ES-I3 (cell line): ENCODE results near the gene TFAP2A.
A peak's percentile ranks its signal among the peaks of the same experiment; 100 is the strongest.

ENCODE experiments used
- H3K36me3 ChIP-seq: 2 replicates; pipeline ENCODE4 v1.6.1; 2013; ENCODE audit warnings: mild to moderate bottlenecking, low read length, control low read depth, moderate library complexity; ENCODE audit not compliant: insufficient read depth
- H3K4me1 ChIP-seq: 2 replicates; pipeline ENCODE4 v1.6.1; 2013; ENCODE audit warnings: mild to moderate bottlenecking, control low read depth, low read length; ENCODE audit not compliant: insufficient read depth
- H3K9ac ChIP-seq: 2 replicates; pipeline ENCODE4 v1.6.1; 2013; ENCODE audit warnings: low read depth, mild to moderate bottlenecking, low read length, moderate library complexity
- H3K9me3 ChIP-seq: 2 replicates; pipeline ENCODE4 v1.6.1; 2013; ENCODE audit warnings: mild to moderate bottlenecking, low read length, moderate library complexity; ENCODE audit not compliant: control insufficient read depth, insufficient read depth

Gene TFAP2A

DNA sequence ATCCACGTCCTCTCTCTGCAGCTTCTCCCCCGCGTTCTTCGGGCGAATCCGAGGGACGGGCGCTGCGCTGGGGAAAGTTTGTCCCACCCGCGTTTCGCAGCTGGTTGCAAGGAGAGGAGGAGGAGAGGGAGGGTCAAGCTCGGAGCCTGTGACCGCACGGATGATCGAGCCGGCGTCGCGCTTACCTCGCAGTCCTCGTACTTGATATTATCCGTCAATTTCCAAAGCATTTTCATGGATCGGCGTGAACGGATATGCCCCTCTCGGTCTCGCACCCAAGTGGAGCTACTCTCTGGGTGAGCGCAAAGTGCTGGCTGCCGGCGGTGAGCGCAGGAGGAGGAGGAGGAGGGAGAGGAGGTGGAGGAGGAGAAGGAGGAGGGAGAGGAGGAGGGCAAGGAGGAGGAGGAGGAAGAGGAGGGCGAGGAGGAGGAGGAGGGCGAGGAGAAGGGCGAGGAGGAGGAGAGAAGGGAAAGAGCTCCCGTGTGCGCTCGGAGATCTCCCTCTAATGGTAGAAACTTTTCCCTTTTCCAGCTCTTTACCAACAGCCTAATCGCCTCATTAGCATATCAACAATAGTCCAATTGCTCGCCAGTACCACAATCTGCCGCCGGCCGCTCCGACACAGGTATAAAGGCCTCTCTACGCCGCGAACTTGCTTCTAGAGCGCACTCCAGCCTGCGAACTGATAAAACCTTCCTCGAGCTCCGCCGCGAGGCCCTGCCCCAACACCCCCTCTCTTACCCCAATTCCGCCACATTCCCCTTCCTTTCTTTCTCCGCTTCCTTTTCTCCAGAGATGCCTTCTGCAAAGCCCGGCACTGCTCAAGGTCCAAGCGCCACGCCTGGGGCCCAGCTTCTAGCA is at the start of gene TFAP2A:
TFAP2A (minus strand) TSS at position 319 of the 861 bp plus-strand sequence; CDS start at position 236, 83 bp downstream.
- H3K4me1 ChIP-seq: peaks cover 17% of the 10 kb centered on the region
- no peaks in the 10 kb centered on the region for H3K36me3 ChIP-seq
- no peaks in the 10 kb centered on the region for H3K9me3 ChIP-seq
- peak within 1 kb of the TSS; percentile 32; the same call in 1 of the 2 replicates for H3K9ac ChIP-seq

DNA sequence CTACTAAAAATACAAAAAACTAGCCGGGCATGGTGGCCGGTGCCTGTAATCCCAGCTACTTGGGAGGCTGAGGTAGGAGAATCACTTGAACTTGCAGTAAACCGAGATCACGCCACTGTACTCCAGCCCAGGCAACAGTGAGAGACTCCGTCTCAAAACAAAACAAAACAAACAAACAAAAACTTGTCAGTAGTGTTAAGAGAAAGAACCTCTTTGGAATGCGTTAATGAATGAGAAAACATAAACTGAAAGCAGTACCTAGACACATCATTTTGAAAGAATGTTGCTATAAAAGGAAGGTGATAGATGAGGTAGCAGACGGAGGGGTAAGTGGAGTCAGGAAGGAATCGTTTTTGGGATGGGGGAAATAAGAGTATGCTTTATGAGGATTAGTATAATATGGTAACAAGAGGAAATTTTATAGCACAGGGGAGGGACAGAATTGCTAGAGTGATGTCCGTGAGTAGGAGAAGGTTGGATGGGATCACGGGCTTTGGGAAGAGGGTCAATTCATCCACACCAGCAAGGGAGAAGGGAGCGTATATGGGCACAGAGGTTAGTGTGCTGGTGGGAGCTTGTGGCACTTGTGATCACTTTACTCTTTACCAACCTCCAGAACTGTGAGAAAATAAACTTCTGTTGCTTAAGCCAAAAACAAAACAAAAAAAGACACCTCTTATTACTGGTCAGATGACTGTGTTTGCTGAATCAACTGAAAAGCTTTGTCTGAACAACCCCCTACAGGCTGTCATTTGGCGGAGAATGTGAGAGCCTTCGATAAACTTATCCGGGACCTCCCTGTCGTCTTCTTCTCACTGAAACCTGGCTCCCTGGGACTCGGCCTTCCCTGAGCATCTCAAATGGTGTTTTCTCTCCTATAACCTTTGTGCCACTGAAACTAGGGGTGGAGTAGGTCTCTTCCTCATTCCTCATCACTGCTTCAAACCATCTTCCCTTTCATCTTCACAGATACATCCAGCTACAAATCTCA is 48.9 kb upstream of the TFAP2A start:
- Histone ChIP-seq H3K9ac (no peak overlapping the region), H3K4me1 (peaks cover 13% of the 10 kb centered on the region; the same call in 1 of the 2 replicates), H3K9me3 (no peaks in the 10 kb centered on the region), H3K36me3 (no peaks in the 10 kb centered on the region)

DNA sequence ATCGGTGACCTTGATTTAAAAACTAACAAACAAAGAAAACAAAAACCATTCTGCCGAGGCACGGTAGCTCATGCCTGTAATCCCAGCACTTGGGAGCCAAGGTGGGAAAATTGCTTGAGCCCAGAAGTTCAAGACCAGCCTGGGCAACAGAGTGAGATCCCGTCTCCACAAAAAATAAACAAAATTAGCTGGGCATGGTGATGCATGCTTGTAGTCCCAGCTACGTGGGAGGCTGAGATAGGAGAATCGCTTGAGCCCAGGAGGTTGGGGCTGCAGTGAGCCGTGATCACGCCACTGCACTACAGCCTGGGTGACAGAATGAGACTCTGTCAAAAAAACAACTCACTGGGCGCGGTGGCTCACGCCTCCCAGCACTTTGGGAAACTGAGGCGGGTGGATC is 48.2 kb upstream of the TFAP2A start:
- Histone ChIP-seq H3K9ac (no peak overlapping the region), H3K36me3 (no peaks in the 10 kb centered on the region), H3K4me1 (peaks cover 13% of the 10 kb centered on the region; the same call in 1 of the 2 replicates), H3K9me3 (no peaks in the 10 kb centered on the region)

DNA sequence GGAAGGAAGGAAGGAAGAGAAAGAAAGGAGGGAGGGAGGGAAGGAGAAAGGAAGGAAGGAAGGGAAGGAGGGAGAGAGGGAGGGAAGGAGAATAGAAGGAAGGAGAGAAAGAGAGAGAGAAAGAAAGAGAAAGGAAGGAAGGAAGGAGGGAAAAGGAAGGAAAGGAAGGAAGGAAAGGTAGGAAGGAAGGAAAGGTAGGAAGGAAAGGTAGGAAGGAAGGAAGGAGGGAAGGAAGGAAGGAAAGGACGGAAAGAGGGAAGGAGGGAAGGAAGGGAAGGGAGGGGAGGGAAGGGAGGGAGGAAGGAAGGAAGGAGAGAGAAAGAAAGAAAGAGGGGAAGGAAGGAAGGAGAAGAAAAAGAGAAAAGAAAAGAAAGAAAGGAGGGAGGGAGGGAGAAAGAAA is 47.0 kb upstream of the TFAP2A start:
- no peaks in the 10 kb centered on the region for H3K9me3 ChIP-seq
- H3K9ac ChIP-seq: no peak overlapping the region
- peaks cover 13% of the 10 kb centered on the region; the same call in 1 of the 2 replicates for H3K4me1 ChIP-seq
- no peaks in the 10 kb centered on the region for H3K36me3 ChIP-seq

DNA sequence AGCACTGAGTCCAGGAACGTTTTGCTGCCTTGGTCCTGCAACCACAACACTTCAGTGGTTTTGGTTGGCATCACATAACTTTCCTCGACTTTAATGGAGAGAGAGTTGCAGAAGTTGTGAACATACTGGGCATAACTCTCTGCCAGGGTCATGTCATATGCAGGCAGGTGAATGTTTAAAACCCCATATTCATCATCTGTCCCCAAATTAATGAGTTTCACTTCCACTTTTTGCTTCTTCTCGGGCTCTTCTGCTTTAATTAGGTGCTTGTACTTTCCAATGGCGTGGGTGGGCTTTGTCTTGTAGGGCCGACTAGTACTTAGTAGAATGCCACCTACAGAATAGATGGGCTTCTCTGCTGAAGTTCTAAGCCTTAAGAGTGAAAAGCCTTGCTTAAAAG is 45.2 kb upstream of the TFAP2A start:
- H3K9ac ChIP-seq: no peak overlapping the region
- no peaks in the 10 kb centered on the region for H3K36me3 ChIP-seq
- H3K4me1 ChIP-seq: peaks cover 10% of the 10 kb centered on the region; the same call in 1 of the 2 replicates

DNA sequence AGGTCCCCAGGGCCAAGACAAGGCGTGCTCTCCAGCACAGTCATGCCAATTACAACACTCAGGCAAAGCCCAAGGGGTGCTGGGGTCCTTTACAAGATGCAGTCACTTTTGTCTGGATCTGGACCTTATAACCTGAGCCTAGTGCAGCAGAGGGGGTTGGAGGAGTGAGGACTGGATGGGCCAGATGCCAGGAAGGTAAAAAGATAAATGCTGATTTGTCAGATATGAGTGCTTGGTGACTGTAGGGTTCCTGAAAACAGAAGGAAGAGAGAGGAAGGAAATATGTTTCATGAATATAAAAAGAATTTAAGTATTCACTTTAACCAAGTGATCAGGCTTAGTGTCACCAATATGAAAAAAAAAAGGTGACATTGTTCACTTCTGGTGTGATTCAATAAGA is 43.4 kb upstream of the TFAP2A start:
- Histone ChIP-seq H3K4me1 (0 out of 2 replicates have a peak, but pooled peaks cover 3% of the 10 kb centered on the region), H3K36me3 (no peaks in the 10 kb centered on the region), H3K9me3 (no peaks in the 10 kb centered on the region), H3K9ac (no peak overlapping the region)

More for the DNA sequence above, 45.2 kb upstream of the TFAP2A start:
- H3K9me3 ChIP-seq: no peaks in the 10 kb centered on the region

DNA sequence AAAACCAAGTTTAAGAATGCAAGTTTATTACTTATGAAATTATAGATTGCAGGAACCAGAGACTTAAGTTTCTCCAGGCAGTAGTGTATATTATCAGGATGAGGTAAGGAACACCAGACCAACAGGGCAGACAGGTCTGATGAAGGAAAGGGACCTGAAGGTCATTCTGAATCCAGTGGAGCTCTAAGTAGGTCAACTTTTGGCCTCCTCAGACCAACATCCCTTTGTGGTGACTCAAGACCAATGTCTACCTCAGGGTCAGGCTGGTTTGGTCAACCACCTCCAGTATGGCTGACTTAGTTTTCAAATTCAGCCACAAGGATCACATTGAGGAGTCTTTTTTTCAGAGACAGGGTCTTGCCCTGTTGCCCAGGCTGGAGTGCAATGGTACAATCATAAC is 38.7 kb upstream of the TFAP2A start:
- H3K9me3 ChIP-seq: no peaks in the 10 kb centered on the region
- peaks cover 6% of the 10 kb centered on the region for H3K4me1 ChIP-seq
- H3K36me3 ChIP-seq: no peaks in the 10 kb centered on the region
- H3K9ac ChIP-seq: no peak overlapping the region

DNA sequence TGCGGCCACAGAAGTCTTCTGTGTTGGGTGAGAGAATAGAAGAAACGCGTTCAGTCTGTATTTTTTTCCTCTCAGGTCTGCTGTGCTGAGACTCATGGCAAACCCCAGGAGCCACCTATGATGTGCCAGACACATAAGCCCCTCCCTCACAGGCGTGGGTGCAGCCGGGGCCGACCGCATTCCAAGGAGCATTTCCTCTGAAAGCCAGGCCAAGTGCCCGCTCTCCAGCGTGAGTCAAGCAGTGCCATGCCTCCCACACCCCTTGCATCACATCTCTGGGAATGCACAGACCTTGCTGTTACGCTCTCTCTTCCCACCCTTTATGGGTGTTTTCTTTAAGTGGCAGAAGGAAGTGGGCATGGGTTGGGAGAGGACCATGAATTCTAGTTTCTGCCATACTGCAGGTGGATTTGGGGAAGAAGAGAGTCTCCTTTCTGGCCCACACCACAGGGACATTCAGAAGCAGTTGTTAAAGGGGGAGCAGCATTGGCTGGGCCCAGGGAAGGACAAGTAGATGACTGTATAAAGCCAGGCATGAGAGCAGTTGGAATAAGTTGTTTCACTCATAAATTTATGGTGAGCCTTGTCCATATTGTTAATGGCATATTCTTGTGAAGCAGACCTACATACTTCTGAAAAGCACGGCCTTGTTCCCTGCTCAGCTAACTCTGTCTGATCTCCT is 37.1 kb upstream of the TFAP2A start:
- Histone ChIP-seq H3K9me3 (no peaks in the 10 kb centered on the region), H3K9ac (no peak overlapping the region), H3K36me3 (no peaks in the 10 kb centered on the region), H3K4me1 (peaks cover 6% of the 10 kb centered on the region)

DNA sequence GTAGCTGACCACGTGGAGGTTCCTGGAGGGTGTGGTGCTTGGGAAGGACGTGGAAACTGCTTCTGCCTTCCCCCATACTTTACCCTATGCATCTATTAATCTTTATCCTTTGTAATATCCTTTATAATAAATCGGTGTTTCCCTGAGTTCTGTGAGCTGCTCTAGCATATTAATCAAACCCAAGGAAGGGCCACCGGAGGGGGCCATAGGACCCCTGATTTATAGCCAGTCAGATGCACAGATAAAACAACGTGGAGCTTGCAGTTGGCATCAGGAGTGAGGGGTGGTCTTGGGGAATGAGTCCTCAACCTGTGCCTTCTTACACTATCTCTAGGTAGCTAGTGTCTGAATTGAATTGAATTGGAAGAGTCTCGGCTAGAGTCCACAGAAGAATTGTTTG is 36.5 kb upstream of the TFAP2A start:
- Histone ChIP-seq H3K36me3 (no peaks in the 10 kb centered on the region), H3K9me3 (no peaks in the 10 kb centered on the region), H3K4me1 (peaks cover 6% of the 10 kb centered on the region), H3K9ac (no peak overlapping the region)

DNA sequence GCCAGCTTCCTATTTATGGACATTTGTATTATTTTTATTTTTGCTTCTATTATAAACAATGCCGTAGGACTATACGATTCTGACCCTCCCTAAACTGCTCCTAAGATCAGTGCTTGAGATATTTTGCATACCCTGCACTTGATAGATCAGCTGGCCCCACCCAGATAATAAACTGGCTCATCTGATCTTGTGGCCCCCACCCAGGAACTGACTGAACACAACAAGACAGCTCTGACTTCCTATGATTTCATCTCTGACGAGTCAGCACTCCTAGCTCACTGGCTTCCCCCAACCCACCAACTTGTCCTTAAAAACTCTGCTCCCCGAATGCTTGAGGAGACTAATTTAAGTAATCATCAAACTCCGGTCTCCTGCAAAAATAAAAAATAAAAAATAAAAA is 34.9 kb upstream of the TFAP2A start:
- Histone ChIP-seq H3K9me3 (no peaks in the 10 kb centered on the region), H3K9ac (no peak overlapping the region), H3K4me1 (peaks cover 6% of the 10 kb centered on the region), H3K36me3 (no peaks in the 10 kb centered on the region)

DNA sequence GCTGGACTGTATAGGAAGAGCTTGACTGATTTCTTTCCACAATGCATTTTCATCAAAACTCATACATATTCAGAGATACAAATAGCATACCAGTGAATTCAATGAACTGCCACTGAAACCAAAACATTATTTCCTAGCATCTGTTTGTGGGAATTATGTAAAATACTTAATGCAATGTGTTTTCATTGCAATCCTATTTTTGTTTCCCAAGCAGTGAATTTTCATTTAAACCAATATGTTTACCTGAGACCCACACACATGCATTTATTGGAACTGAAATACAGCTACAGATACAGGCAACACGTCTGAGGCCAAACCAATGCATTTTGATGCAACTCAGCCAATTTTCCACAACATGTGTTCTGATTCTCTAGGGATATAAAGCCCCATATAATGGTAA is 33.2 kb upstream of the TFAP2A start:
- H3K9ac ChIP-seq: no peak overlapping the region
- H3K36me3 ChIP-seq: no peaks in the 10 kb centered on the region
- peaks cover 6% of the 10 kb centered on the region for H3K4me1 ChIP-seq
- H3K9me3 ChIP-seq: no peaks in the 10 kb centered on the region

DNA sequence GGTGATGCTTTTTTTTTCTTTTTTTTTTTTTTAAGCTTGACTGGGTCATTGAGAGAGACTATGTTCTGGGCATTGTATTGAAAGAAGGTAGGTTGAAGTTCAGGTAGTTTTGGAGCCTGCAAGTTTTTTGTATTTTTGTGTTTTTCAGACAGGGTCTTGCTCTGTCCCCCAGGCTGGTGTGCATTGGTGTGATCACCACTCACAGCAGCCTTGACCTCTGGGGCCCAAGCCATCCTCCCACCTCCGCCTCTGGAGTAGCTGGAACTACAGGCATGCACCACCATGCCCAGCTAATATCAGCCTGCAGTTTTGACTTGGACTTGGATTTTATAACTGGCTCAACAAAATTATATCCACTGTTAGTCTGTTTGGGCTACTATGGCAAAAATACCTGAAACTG is 31.7 kb upstream of the TFAP2A start:
- H3K9ac ChIP-seq: no peak overlapping the region
- no peaks in the 10 kb centered on the region for H3K36me3 ChIP-seq
- peaks cover 3% of the 10 kb centered on the region; the same call in 1 of the 2 replicates for H3K9me3 ChIP-seq
- peaks cover 2% of the 10 kb centered on the region; the same call in 1 of the 2 replicates for H3K4me1 ChIP-seq

DNA sequence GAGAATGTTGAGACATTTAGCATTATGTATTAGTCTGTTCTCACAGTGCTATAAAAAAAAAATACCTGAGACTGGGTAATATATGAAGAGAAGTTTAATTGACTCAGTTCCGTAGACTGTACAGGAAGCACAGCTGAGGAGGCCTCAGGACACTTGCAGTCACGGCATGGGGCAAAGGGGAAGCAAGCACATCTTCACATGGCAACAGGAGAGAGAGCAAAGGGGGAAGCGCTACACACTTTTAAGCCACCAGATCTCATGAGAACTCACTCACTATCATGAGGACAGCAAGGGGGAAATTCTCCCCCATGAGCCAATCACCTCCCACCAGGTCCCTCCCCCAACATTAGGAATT is 26.8 kb upstream of the TFAP2A start:
- Histone ChIP-seq H3K9ac (no peak overlapping the region), H3K4me1 (0 out of 2 replicates have a peak, but pooled peaks cover 6% of the 10 kb centered on the region), H3K9me3 (peaks cover 3% of the 10 kb centered on the region; the same call in 1 of the 2 replicates), H3K36me3 (no peaks in the 10 kb centered on the region)
